Activated CD8-positive, alpha-beta memory T cell treated with anti-CD3 and anti-CD28 coated beads, Interleukin-2, amount 50 U/mL, for 1 hour (primary cell): ENCODE measurements around the gene ZNF385B.
"Not testable (repeated sequence)": the region's sequence is repeated elsewhere in the genome, so short reads cannot be mapped to it uniquely, and the experiment has no call there.

ENCODE experiments used
- DNase-seq: peaks from one replicate; pipeline ENCODE4 v3.0.0-alpha.2; 2020; ENCODE audit errors: extremely low read depth

Gene ZNF385B

DNA sequence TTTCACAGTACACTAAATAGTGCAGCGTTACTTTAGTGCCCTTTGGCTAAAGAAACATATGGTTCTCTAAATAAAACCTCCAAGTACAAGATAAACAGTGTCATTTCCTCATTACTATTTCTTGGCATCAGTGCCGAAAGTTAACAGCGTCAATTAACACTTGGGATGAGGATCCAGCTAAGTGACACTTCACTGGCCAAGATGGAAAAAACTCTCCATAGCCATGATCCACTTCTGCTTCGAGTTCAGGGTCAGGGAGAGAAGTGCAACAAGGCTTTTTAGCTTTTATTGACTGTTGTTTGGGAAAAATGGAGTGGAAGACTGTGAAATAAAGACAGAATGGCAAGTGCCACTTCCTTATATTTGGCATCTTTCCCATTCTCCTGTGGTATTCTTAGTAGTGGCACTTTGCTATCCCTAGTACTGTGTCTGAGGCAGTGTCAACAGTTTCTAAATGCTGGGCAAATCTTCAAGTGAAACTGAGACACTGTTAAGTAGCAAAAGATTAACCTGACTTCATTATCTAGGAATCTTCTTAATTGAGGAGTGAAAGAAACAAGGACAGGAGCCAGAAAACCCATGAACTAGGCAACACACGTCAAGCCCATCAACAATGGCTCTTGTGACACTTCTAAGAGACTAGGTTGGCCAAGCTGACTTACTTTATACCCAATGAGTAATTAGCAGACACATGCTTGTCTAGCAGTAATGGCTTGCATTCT, 374.2 kb downstream of the ZNF385B start:
- DNase-seq: no peak

- DNase-seq: no peak
Observed at GRCh38 chr2:179483131-179483530, 378.3 kb downstream of the ZNF385B start.

DNA sequence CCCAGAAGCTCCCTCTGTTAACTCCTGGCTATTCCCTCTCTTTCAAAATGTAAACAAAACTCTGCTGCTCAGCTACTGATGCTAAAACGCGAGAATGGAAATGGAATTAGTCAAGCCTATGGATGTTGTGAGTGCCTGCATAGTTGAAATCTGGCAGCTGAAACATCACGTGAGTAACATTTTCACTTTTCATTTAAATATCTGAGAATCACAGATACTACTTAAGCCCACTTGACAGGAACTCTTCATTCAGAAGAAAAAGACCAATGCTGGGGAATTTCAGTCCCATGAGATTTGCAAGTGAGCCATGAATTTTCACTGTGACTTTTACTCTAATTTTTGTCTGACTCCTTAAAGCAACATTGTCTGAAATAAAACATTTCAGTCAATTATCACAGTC, 381.5 kb downstream of the ZNF385B start:
- DNase-seq: no peak

- DNase-seq: no peak
Observed at GRCh38 chr2:179478771-179479170, 382.6 kb downstream of the ZNF385B start.

- DNase-seq: no peak
Observed at GRCh38 chr2:179470992-179471391, 390.4 kb downstream of the ZNF385B start.

GRCh38 chr2:179470089-179470488, 391.3 kb downstream of the ZNF385B start:
- no peak for DNase-seq

DNA sequence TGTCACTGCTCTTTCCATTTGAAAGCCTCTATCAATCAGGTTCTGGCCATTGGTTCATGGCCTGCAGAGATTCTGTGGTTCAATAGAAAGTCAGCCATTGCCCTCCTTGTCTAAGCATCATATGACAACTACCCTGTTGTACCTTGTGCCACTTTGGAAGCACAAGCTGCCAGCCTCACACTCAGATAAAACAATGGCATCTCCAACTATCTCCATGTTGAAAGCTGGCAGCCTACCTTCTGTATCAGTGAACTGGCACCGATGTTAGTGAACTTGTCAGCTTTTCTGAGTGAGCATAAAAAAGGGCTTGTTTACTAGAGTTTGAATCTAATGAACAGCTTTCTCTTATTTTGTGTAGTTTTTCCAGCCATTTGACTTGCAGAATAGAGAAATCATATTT, 393.5 kb downstream of the ZNF385B start:
- no peak for DNase-seq

GRCh38 chr2:179467111-179467510, 394.3 kb downstream of the ZNF385B start:
- no peak for DNase-seq

DNA sequence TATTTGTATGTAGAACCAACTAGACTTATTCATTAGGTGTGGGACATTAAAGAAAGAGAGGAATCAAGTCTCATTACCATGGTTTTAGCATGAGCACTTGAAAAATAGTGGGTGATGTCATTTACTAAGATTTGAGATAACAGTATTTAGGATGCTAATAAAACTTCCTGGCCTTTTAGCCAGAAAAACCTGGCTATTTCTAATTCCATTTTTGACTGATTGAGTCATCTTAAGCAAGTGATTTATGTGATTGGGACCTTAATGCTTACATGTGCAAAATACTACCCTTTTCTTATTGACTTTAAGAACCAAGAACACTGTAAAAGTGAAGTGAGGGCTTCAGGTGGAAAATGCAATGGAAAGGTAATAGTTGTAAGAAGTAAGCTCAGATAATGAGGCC, 400.0 kb downstream of the ZNF385B start:
- DNase-seq: no peak

GRCh38 chr2:179460181-179460929, 401.1 kb downstream of the ZNF385B start:
- no peak for DNase-seq

DNA sequence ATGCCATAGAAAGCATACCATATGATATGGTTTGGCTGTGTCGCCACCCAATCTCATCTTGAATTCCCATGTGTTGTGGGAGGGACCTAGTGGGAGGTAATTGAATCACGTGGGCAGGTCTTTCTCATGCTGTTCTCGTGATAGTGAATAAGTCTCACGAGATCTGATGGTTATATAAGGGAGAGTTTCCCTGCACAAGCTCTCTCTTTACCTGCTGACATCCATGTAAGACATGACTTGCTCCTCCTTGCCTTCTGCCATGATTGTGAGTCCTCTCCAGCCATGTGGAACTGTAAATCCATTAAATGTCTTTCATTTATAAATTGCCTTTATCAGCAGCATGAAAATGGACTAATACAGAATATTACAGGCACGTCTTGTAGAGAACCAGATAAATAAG, 403.3 kb downstream of the ZNF385B start:
- not testable (repeated sequence) for DNase-seq

GRCh38 chr2:179455824-179456223, 405.6 kb downstream of the ZNF385B start:
- no peak for DNase-seq

- DNase-seq: no peak
Observed at GRCh38 chr2:179455172-179455524, 406.3 kb downstream of the ZNF385B start.

GRCh38 chr2:179454443-179455171, 406.8 kb downstream of the ZNF385B start:
- no peak for DNase-seq

DNA sequence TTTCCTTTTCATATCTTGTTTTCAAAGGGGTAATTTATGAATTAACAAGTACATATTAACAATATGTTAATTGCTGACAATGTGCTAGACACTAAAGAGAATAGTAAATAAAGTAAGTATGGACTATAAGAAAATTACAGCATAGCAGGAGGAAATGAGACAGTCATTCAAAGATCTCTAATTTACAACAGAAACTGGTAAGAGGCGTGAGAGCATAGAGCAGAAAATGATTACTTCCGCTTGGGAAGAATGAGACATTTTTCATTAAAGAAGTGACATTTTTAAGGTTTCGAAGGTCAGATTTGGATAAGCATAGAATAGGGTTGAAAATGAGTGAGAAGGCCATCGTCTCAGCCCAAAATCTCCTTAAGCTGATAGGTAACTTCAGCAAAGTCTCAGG, 412.4 kb downstream of the ZNF385B start:
- DNase-seq: no peak

- no peak for DNase-seq
Observed at GRCh38 chr2:179447839-179448447, 413.5 kb downstream of the ZNF385B start.

DNA sequence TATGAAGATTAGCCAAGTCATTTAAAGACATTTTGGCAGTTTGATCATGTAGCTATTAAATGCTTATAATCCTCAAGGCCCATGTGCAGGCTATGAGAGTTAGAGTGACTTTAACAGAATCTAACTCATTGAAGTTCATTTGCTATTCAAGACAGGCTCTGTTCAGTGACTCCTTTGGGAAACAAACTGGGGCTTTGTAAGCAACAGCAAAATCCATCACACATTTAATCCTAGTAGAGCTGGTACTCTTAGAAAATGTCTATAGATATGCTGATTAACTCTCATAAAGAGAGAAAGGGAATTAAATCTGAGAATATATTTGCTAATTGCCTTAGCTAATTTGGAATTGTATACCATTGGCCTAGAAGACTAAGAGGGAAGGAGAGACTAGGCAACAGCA, 414.0 kb downstream of the ZNF385B start:
- no peak for DNase-seq

- no peak for DNase-seq
Observed at GRCh38 chr2:179446476-179447141, 414.8 kb downstream of the ZNF385B start.

GRCh38 chr2:179444056-179444455, 417.4 kb downstream of the ZNF385B start:
- DNase-seq: no peak

- DNase-seq: no peak
Observed at GRCh38 chr2:179443180-179443579, 418.2 kb downstream of the ZNF385B start.

GRCh38 chr2:179442206-179442605, 419.2 kb downstream of the ZNF385B start:
- no peak for DNase-seq

DNA sequence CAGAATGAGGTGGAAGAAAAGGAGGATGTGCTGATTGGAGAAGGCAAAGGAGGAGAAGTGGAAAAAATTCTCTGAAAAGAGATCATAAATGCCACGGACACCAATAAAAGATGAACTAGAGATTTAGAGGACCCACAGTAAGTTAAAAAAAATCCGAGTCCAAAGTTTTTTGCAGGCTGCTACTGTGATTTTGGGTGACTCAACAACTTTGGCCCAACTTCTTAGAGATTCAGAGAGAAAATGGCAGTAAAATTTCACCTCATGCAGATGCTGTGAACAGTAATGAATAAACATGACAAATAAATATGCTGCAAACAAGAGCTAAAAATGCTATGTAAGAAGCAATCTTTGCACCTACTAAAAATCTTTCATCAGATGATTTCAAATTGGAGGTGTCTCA, 419.9 kb downstream of the ZNF385B start:
- DNase-seq: no peak
